GM12874 (cell line): ENCODE results near the gene ABHD17B.

ENCODE experiments used
- TF ChIP-seq, protein P1 (sequence below): IDR thresholded peaks from 2 replicates; pipeline ENCODE4 v1.5.1; 2011; ENCODE audit warnings: low read depth, mild to moderate bottlenecking, control low read depth, low read length, moderate library complexity; ENCODE audit not compliant: insufficient read depth

The ABHD17B gene

DNA sequence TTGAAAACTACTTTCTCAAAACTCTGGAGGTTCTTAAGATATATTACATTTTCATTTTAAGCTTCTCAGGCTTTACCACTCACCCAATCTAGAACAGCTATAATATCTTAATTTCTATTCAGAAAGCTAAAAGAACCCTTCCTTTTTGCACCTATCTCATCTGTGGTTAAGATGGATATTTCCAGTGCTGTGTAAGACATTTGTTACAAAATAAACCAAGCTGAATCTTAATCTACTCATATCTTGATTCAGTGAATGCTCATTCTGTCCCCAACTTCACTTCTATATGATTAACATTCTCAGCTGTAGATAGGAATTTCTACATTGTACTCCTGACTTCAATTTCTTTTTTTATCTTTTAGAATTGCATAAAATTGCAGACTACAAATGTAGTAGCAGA, 15.0 kb downstream of the ABHD17B start:
- TF ChIP-seq, protein P1, sequence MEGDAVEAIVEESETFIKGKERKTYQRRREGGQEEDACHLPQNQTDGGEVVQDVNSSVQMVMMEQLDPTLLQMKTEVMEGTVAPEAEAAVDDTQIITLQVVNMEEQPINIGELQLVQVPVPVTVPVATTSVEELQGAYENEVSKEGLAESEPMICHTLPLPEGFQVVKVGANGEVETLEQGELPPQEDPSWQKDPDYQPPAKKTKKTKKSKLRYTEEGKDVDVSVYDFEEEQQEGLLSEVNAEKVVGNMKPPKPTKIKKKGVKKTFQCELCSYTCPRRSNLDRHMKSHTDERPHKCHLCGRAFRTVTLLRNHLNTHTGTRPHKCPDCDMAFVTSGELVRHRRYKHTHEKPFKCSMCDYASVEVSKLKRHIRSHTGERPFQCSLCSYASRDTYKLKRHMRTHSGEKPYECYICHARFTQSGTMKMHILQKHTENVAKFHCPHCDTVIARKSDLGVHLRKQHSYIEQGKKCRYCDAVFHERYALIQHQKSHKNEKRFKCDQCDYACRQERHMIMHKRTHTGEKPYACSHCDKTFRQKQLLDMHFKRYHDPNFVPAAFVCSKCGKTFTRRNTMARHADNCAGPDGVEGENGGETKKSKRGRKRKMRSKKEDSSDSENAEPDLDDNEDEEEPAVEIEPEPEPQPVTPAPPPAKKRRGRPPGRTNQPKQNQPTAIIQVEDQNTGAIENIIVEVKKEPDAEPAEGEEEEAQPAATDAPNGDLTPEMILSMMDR = no peak

DNA sequence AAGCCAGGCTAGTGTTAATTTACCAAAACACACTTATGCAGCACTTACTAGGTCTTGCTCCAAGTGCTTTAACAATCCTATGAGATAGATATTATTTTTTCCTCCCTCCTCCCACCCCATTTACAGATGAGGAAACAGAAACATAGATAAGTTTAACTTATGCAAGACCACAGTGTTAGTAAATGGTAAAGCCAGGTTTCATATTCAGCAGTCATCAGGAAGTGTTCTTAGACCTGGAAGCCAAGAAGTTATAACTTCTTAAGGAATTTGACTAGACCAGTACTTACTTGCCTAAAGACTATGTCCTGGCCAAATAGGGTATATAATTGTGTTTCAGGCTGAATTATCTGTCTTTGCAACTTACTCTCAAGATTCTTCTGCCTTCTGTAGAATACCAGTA, 15.9 kb downstream of the ABHD17B start:
- TF ChIP-seq, protein P1 = no peak

DNA sequence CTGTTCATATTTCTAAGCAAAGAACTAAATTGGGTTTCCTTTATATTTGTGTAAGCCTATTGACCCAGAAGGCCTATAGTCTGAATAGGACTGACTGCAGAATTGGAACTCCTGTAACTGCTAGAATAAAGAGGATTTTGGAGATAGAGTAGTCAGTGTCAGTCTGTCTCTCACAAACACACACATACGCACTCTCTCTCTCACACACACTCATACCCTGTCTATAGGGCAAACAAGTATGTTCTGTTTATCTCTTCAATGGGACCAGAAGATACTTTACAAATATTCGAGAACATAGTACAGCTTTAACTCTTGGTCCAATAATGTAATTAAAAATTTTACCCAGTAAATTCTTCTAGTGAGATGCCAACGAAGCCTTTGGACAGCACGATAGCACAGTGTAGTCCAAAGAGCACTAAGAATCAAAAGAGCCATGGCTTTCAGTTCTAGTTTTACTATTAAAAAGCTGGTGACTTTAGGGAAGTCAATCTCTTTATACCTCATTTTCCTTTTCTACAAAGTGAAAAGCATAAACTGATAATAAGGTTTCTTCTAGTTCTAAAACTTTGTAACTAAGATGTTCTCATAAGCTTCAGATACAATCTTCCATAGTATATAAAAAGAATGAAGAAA, 19.3 kb downstream of the ABHD17B start:
- TF ChIP-seq, protein P1 = no peak

DNA sequence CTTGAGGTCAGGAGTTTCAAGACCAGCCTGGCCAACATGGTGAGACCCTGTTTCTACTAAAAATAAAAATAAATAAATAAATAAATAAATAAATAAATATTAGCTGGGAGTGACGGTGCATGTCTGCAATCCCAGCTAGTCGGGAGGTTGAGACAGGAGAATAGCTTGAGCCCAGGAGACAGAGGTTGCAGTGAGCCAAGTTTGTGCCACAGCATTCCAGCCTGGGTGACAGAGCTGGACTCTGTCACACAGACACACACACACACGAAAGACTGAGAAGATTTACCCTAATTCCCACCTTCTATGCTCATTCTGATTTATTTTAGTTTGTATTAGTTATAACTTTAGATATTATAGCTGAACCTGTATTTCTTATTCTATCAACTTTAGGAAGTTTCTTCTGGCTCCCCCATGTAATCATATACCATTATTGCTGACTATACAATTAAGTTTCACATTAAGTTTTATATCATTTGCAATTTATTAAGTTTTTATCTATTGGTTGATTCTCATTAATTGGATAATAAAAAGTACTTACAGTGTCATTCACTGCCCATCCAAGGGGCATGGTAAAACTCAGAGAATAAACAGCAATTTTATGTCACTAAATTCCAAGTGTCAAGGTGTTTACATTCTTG, 20.8 kb downstream of the ABHD17B start:
- TF ChIP-seq, protein P1 = no peak

DNA sequence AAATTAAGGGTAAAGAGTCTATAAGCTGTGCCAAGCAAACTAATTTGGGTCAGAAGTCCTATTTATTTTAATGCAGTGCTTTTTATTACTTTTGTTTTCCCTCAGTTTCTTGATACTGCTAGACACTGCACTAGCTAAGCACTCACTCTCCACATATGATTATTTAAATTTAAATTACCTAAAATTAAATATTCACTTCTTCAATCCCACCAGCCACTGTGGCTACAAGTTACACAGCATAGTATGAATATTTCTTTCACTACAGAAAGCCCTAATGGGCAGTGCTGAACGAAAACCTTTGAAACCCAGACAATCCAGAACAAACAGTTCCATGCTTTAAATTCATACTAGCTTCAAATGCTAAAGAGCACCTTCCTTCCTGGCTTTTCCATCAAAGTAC, 23.6 kb downstream of the ABHD17B start:
- TF ChIP-seq, protein P1 = no peak

DNA sequence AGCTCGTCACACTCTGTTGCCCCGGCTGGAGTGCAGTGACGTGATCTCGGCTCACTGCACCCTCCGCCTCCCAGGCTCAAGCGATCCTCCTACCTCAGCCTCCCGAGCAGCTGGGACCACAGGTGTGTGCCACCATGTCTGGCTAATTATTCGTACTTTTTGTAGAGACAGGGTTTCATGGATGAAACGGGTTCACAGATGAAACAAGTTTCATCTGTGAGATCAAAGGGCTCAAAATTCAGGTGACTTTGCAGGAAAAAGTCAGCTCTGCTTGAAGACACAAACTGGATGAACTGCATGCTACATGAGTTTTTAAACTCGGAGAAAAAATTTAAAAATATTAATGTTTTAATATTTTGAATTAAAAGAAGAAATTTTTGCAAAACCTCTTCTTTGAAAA, 24.5 kb downstream of the ABHD17B start:
- TF ChIP-seq, protein P1 = no peak

DNA sequence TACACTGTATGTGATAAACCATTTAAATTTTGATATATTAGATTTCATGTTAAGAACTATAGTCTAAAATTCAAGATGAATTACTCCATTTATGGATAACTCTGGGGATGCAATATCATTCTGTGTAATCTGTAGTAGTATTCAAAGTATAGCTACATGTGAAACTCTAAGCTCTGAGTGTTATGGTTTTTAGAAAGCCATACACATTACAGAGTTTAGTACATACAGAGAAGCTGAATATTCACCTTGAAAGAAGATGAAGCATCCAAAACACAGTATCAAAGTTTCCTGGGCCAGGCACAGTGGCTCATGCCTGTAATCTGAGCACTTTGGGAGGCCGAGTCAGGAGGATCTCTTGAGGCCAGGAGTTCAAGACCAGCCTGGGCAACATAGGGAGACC, 25.0 kb downstream of the ABHD17B start:
- TF ChIP-seq, protein P1 = no peak

DNA sequence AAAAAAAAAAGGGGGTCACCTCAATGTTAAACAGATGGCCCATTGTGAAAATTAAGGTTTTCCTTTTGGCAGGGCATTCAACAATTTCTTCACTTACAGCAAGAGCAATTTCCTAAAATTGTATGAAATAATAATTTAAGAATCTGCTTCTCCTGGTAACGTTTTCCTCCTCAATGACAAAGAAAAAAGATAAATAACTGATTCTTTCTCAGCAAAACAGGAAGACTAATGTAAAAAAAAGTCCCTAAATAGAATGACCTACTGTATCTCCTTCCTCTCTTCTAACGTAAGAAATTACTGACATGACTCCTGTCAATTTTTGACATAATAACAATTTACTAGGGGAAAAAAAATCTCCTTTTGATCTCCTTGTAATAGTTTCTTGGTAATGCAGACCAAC, 25.5 kb downstream of the ABHD17B start:
- TF ChIP-seq, protein P1 = no peak
